Astrocyte (in vitro differentiated cells and primary cell): ENCODE data around the gene RPH3AL. TPM values are rescaled to one million over a fixed set of nuclear protein-coding genes. Genes with fewer than 3 reads are reported as not detected.

Source experiments
- DNase-seq: peaks from one replicate; pipeline ENCODE4 v3.0.0-alpha.2; 2010; ENCODE audit warnings: low read depth
- FAIRE-seq: peaks from 2 replicates; lab custom pipeline; 2011; peaks lifted over from hg19 to GRCh38; lab: Jason Lieb, UNC
- H2AFZ ChIP-seq: 2 replicates; pipeline ENCODE4 v1.6.0; 2012; ENCODE audit warnings: low read depth, low read length, inconsistent platforms
- H3K27ac ChIP-seq: 2 replicates; pipeline ENCODE4 v1.5.1; 2011; ENCODE audit warnings: low read depth, low read length, inconsistent platforms
- H3K27me3 ChIP-seq: 2 replicates; pipeline ENCODE4 v1.6.0; 2011; ENCODE audit warnings: low read length, inconsistent platforms; ENCODE audit not compliant: insufficient read depth
- H3K36me3 ChIP-seq: 2 replicates; pipeline ENCODE4 v1.5.1; 2011; ENCODE audit warnings: low read length, inconsistent platforms; ENCODE audit not compliant: insufficient read depth
- H3K4me1 ChIP-seq: 2 replicates; pipeline ENCODE4 v1.5.1; 2011; ENCODE audit warnings: low read length, inconsistent platforms; ENCODE audit not compliant: insufficient read depth
- H3K4me2 ChIP-seq: 2 replicates; pipeline ENCODE4 v1.6.0; 2012; ENCODE audit warnings: low read length, inconsistent platforms
- H3K4me3 ChIP-seq: 2 replicates; pipeline ENCODE4 v1.5.1; 2011; ENCODE audit warnings: low read depth, mild to moderate bottlenecking, low read length, inconsistent platforms; ENCODE audit not compliant: insufficient read depth
- H3K79me2 ChIP-seq: 2 replicates; pipeline ENCODE4 v1.6.0; 2012; ENCODE audit warnings: mild to moderate bottlenecking, low read length, inconsistent platforms; ENCODE audit not compliant: insufficient read depth
- H3K9ac ChIP-seq: 2 replicates; pipeline ENCODE4 v1.6.0; 2012; ENCODE audit warnings: mild to moderate bottlenecking, low read length, inconsistent platforms
- H3K9me3 ChIP-seq: 2 replicates; pipeline ENCODE4 v1.5.1; 2012; ENCODE audit warnings: low read depth, mild to moderate bottlenecking, low read length, inconsistent platforms; ENCODE audit not compliant: insufficient read depth
- H4K20me1 ChIP-seq: 2 replicates; pipeline ENCODE4 v1.6.0; 2012; ENCODE audit warnings: low read length, inconsistent platforms; ENCODE audit not compliant: insufficient read depth
- H3K27ac Mint-ChIP-seq: one replicate; pipeline ENCODE4 v1.8.0; 2021; ENCODE audit warnings: mild to moderate bottlenecking, mixed read lengths; ENCODE audit not compliant: unreplicated experiment
- H3K27me3 Mint-ChIP-seq: one replicate; pipeline ENCODE4 v1.8.0; 2021; ENCODE audit warnings: low read depth, mixed read lengths; ENCODE audit not compliant: unreplicated experiment
- H3K36me3 Mint-ChIP-seq: one replicate; pipeline ENCODE4 v1.8.0; 2021; ENCODE audit warnings: low read depth, mixed read lengths; ENCODE audit not compliant: unreplicated experiment
- H3K4me1 Mint-ChIP-seq: one replicate; pipeline ENCODE4 v1.8.0; 2021; ENCODE audit warnings: low read depth, mixed read lengths; ENCODE audit not compliant: unreplicated experiment
- H3K4me3 Mint-ChIP-seq: one replicate; pipeline ENCODE4 v1.8.0; 2021; ENCODE audit warnings: mild to moderate bottlenecking, moderate library complexity, mixed read lengths; ENCODE audit not compliant: unreplicated experiment
- H3K9me3 Mint-ChIP-seq: one replicate; pipeline ENCODE4 v1.8.0; 2021; ENCODE audit warnings: mild to moderate bottlenecking, mixed read lengths; ENCODE audit not compliant: unreplicated experiment
- CTCF ChIP-seq: IDR thresholded peaks from 2 replicates; pipeline ENCODE4 v1.5.1; 2011; ENCODE audit warnings: low read depth, mild to moderate bottlenecking, inconsistent platforms, low read length, moderate library complexity; ENCODE audit not compliant: insufficient read depth
- EZH2 ChIP-seq: IDR thresholded peaks from 2 replicates; pipeline ENCODE4 v1.6.1; 2012; ENCODE audit warnings: mild to moderate bottlenecking, low read length, inconsistent platforms; ENCODE audit not compliant: insufficient read depth
- total RNA-seq: library from RNA; stranded (reverse); gene quantifications from 2 replicates; pipeline ENCODE4 v1.2.1, GENCODE V29; 2021

The RPH3AL gene
- total RNA-seq, 1 donor from 2014 or later = 3.7 TPM

GRCh38 chr17:283911-284675, 68.5 kb downstream of the RPH3AL start:
- FAIRE-seq = no peak
- no peak overlapping the region for H3K27ac ChIP-seq
- TF ChIP-seq CTCF = no peak
- no peak for TF ChIP-seq EZH2
- H3K9me3 ChIP-seq = no peaks in the 10 kb centered on the region
- H2AFZ ChIP-seq = no peak overlapping the region
- no peaks in the 10 kb centered on the region for H3K79me2 ChIP-seq
- Mint-ChIP-seq H3K4me3 (no peak overlapping the region), H3K36me3 (peaks cover 2% of the 10 kb centered on the region), H3K27me3 (peaks cover 36% of the 10 kb centered on the region), H3K9me3 (peaks cover 10% of the 10 kb centered on the region), H3K4me1 (peaks cover under 1% of the 10 kb centered on the region), H3K27ac (no peak overlapping the region)
- H3K4me3 ChIP-seq = no peak overlapping the region
- H3K36me3 ChIP-seq = no peaks in the 10 kb centered on the region
- no peak for DNase-seq
- H3K9ac ChIP-seq = no peak overlapping the region
- H4K20me1 ChIP-seq = no peaks in the 10 kb centered on the region
- H3K27me3 ChIP-seq = peaks cover 6% of the 10 kb centered on the region
- H3K4me1 ChIP-seq = no peaks in the 10 kb centered on the region
- no peak overlapping the region for H3K4me2 ChIP-seq

- Histone ChIP-seq H3K4me3 (no peak overlapping the region), H2AFZ (no peak overlapping the region), H3K4me1 (no peaks in the 10 kb centered on the region), H3K27ac (no peak overlapping the region), H3K79me2 (no peaks in the 10 kb centered on the region), H3K36me3 (no peaks in the 10 kb centered on the region), H3K4me2 (no peak overlapping the region), H3K9ac (no peak overlapping the region), H4K20me1 (no peaks in the 10 kb centered on the region), H3K27me3 (peaks cover 6% of the 10 kb centered on the region), H3K9me3 (no peaks in the 10 kb centered on the region)
- Mint-ChIP-seq H3K4me1 (peaks cover 2% of the 10 kb centered on the region), H3K9me3 (peaks cover 11% of the 10 kb centered on the region), H3K36me3 (peaks cover 2% of the 10 kb centered on the region), H3K4me3 (no peak overlapping the region), H3K27me3 (peaks cover 35% of the 10 kb centered on the region), H3K27ac (no peak overlapping the region)
- FAIRE-seq = no peak
- DNase-seq = no peak
- no peak for TF ChIP-seq EZH2
- TF ChIP-seq CTCF = no peak
These were observed 69.4 kb downstream of the RPH3AL start for GRCh38 chr17:282912-283882.
